Measurements from ENCODE around the gene MRPL36. TPM values are rescaled to one million over a fixed set of nuclear protein-coding genes. Genes with fewer than 3 reads are reported as not detected.
A peak's percentile ranks its signal among the peaks of the same experiment; 100 is the strongest.

The MRPL36 gene
- total and polyA plus RNA-seq, 8 donors: 4.9 to 101 (median 72.8) TPM

GRCh38 chr5:1831257-1831656 lies 31.6 kb upstream of the MRPL36 start:
- intact Hi-C loops (cut with DNase I; ENCODE audit: low total_unique reads): no loop called here
- H3K36me3 ChIP-seq: peaks cover 0 to 20% (median 6%) of the 10 kb centered on the region in 4 donors
- no peak for TF ChIP-seq EP300 (IDR thresholded peaks at IDR 0.05)
- TF ChIP-seq POLR2AphosphoS5 (IDR thresholded peaks at IDR 0.05): no peak
- TF ChIP-seq CTCF (IDR thresholded peaks at IDR 0.05): no peak
- TF ChIP-seq POLR2A (IDR thresholded peaks at IDR 0.05): no peak
- 86 to 94% (median 90%) methylated on average over 11 of the region's 11 CpGs for WGBS, 5 donors
- H3K27ac ChIP-seq: no peak overlapping the region
- H3K4me1 ChIP-seq: no peaks in the 10 kb centered on the region
- no peak for DNase-seq
- no peaks in the 10 kb centered on the region for H3K9me3 ChIP-seq
- H3K27me3 ChIP-seq: peaks cover 0 to 35% (median 0%) of the 10 kb centered on the region in 3 donors
- no peak overlapping the region for H3K4me3 ChIP-seq

- Histone ChIP-seq H3K4me3 (no peak overlapping the region), H3K27ac (no peak overlapping the region), H3K36me3 (peaks cover 0 to 25% (median 11%) of the 10 kb centered on the region in 4 donors), H3K9me3 (no peaks in the 10 kb centered on the region), H3K4me1 (no peaks in the 10 kb centered on the region), H3K27me3 (peaks cover 0 to 35% (median 0%) of the 10 kb centered on the region in 3 donors)
- intact Hi-C loops (cut with DNase I; ENCODE audit: low total_unique reads): no loop called here
- 82 to 83% (median 83%) methylated on average over 17 of the region's 17 CpGs for WGBS, 5 donors
- DNase-seq: no peak
- TF ChIP-seq POLR2A (IDR thresholded peaks at IDR 0.05) (no peak), POLR2AphosphoS5 (IDR thresholded peaks at IDR 0.05) (no peak), CTCF (IDR thresholded peaks at IDR 0.05) (no peak), EP300 (IDR thresholded peaks at IDR 0.05) (no peak)
Observed at GRCh38 chr5:1830571-1831228, 31.1 kb upstream of the MRPL36 start.

- no peak overlapping the region for H3K27ac ChIP-seq
- no peak for TF ChIP-seq CTCF (IDR thresholded peaks at IDR 0.05)
- TF ChIP-seq POLR2AphosphoS5 (IDR thresholded peaks at IDR 0.05): no peak
- no peak for TF ChIP-seq POLR2A (IDR thresholded peaks at IDR 0.05)
- TF ChIP-seq EP300 (IDR thresholded peaks at IDR 0.05): no peak
- H3K4me1 ChIP-seq: no peaks in the 10 kb centered on the region
- peaks cover 0 to 53% (median 37%) of the 10 kb centered on the region in 4 donors for H3K36me3 ChIP-seq
- H3K9me3 ChIP-seq: no peaks in the 10 kb centered on the region
- intact Hi-C loops (cut with DNase I; ENCODE audit: low total_unique reads): no loop called here
- peaks cover 0 to 13% (median 0%) of the 10 kb centered on the region in 3 donors for H3K27me3 ChIP-seq
- H3K4me3 ChIP-seq: no peak overlapping the region
- 28 to 54% (median 49%) methylated on average over 33 to 39 of the region's 39 CpGs for WGBS, 5 donors
- DNase-seq: peak in 1 of 2 donors; percentile 35
Observed at GRCh38 chr5:1827886-1828397, 28.3 kb upstream of the MRPL36 start.

- H3K4me1 ChIP-seq: no peaks in the 10 kb centered on the region
- TF ChIP-seq POLR2AphosphoS5 (IDR thresholded peaks at IDR 0.05) (no peak), POLR2A (IDR thresholded peaks at IDR 0.05) (no peak)
Observed at GRCh38 chr5:1827025-1827885, 27.6 kb upstream of the MRPL36 start.

More at GRCh38 chr5:1827025-1827885, 27.6 kb upstream of the MRPL36 start:
- intact Hi-C loops (cut with DNase I; ENCODE audit: low total_unique reads): no loop called here
- Histone ChIP-seq H3K4me3 (no peak overlapping the region), H3K9me3 (no peaks in the 10 kb centered on the region), H3K27me3 (peaks cover 0 to 8% (median 0%) of the 10 kb centered on the region in 3 donors), H3K36me3 (peaks cover 0 to 60% (median 44%) of the 10 kb centered on the region in 4 donors), H3K27ac (no peak overlapping the region)
- WGBS, 5 donors: 89 to 93% (median 92%) methylated on average over 21 to 26 of the region's 26 CpGs
- DNase-seq: no peak
